Keratinocyte (primary cell): ENCODE data around the gene SENP1. TPM values are rescaled to one million over a fixed set of nuclear protein-coding genes. Genes with fewer than 3 reads are reported as not detected.

Source experiments
- DNase-seq: peaks from one replicate; pipeline ENCODE4 v3.0.0-alpha.2; 2011; ENCODE audit warnings: low read depth, missing footprints, low spot score
- FAIRE-seq: peaks from 2 replicates; lab custom pipeline; 2011; peaks lifted over from hg19 to GRCh38; lab: Jason Lieb, UNC
- H2AFZ ChIP-seq: 2 replicates; pipeline ENCODE4 v1.6.0; 2012; ENCODE audit warnings: low read length, control low read depth, inconsistent platforms; ENCODE audit not compliant: control insufficient read depth
- H3K27ac ChIP-seq: 2 replicates; pipeline ENCODE4 v1.5.1; 2011; ENCODE audit warnings: low read length; ENCODE audit not compliant: control insufficient read depth, insufficient read depth
- H3K27me3 ChIP-seq: 3 replicates; pipeline ENCODE4 v1.6.0; 2011; ENCODE audit warnings: low read length; ENCODE audit not compliant: control insufficient read depth, insufficient read depth; ENCODE audit errors: extremely low read depth
- H3K36me3 ChIP-seq, 2 experiments: 2 replicates in 1 of 2; 3 replicates in 1 of 2; pipeline ENCODE4 v1.5.1; 2011; ENCODE audit warnings: low read length in 2 of 2, mild to moderate bottlenecking in 1 of 2; ENCODE audit not compliant: control insufficient read depth in 2 of 2, insufficient read depth in 2 of 2; ENCODE audit errors: extremely low read depth in 1 of 2
- H3K4me1 ChIP-seq: 3 replicates; pipeline ENCODE4 v1.5.1; 2011; ENCODE audit warnings: low read length; ENCODE audit not compliant: control insufficient read depth, insufficient read depth; ENCODE audit errors: extremely low read depth
- H3K4me2 ChIP-seq: 3 replicates; pipeline ENCODE4 v1.6.0; 2011; ENCODE audit warnings: low read depth, low read length; ENCODE audit not compliant: control insufficient read depth, insufficient read depth; ENCODE audit errors: extremely low read depth
- H3K4me3 ChIP-seq, 3 experiments: fragments of 200-600 bp in 1 of 3; sonication (generic) in 1 of 3; 2 replicates in 2 of 3; 3 replicates in 1 of 3; pipeline ENCODE4 v1.5.1; 2011 to 2016; ENCODE audit warnings: low read length in 3 of 3, mild to moderate bottlenecking in 3 of 3, control low read depth in 2 of 3, inconsistent platforms in 1 of 3, low read depth in 1 of 3, mixed read lengths in 1 of 3, mixed run types in 1 of 3, moderate library complexity in 1 of 3; ENCODE audit not compliant: control insufficient read depth in 2 of 3, insufficient read depth in 2 of 3; ENCODE audit errors: extremely low read depth in 1 of 3
- H3K79me2 ChIP-seq: 2 replicates; pipeline ENCODE4 v1.6.0; 2012; ENCODE audit warnings: low read length; ENCODE audit not compliant: control insufficient read depth, insufficient read depth
- H3K9ac ChIP-seq: 3 replicates; pipeline ENCODE4 v1.6.0; 2011; ENCODE audit warnings: low read length; ENCODE audit not compliant: control insufficient read depth, insufficient read depth; ENCODE audit errors: extremely low read depth
- H3K9me1 ChIP-seq: 3 replicates; pipeline ENCODE4 v1.6.0; 2011; ENCODE audit warnings: low read length; ENCODE audit not compliant: control insufficient read depth, insufficient read depth; ENCODE audit errors: extremely low read depth
- H3K9me3 ChIP-seq: 2 replicates; pipeline ENCODE4 v1.5.1; 2012; ENCODE audit warnings: low read depth, low read length; ENCODE audit not compliant: control insufficient read depth
- H4K20me1 ChIP-seq: 3 replicates; pipeline ENCODE4 v1.6.0; 2011; ENCODE audit warnings: low read length; ENCODE audit not compliant: control insufficient read depth, insufficient read depth; ENCODE audit errors: extremely low read depth
- EZH2 ChIP-seq: IDR thresholded peaks from one replicate; pipeline ENCODE4 v1.6.1; 2012; ENCODE audit warnings: inconsistent platforms, mild to moderate bottlenecking, low read length, moderate library complexity
- dilution Hi-C: fragments of 300-500 bp; cut with MboI; formaldehyde crosslinking; loops from one replicate; pipeline ENCODE4 v1.7.0; 2020; ENCODE audit warnings: low sequenced_read_pairs; ENCODE audit not compliant: extremely low pct_ligation_motif_present
- polyA plus RNA-seq, 5 experiments: library from polyadenylated mRNA; depleted of rRNA in 3 of 5; stranded (reverse) in 3 of 5; stranded (forward) in 1 of 5; unstranded in 1 of 5; fragments of >200 nt; gene quantifications; 1 replicate in 1 of 5; 2 replicates in 3 of 5; 3 replicates in 1 of 5; pipeline versions ENCODE4 v1.2.1 to v1.2.3, GENCODE V29; 2011 to 2012; ENCODE audit warnings: missing spikeins in 2 of 5, low read depth in 1 of 5, low replicate concordance in 1 of 5
- TF ChIP-seq, protein P1 (sequence below), 3 experiments: IDR thresholded peaks in 1 of 3; conservative IDR thresholded peaks in 1 of 3; optimal IDR thresholded peaks in 1 of 3; 2 replicates in 2 of 3; 3 replicates in 1 of 3; pipeline versions ENCODE3 to v1.5.1; 2011; ENCODE audit warnings: low read length in 3 of 3, mild to moderate bottlenecking in 3 of 3, moderate library complexity in 2 of 3, control low read depth in 1 of 3, inconsistent platforms in 1 of 3; ENCODE audit not compliant: insufficient read depth in 2 of 3; ENCODE audit errors: extremely low read depth in 1 of 3

The SENP1 gene
- polyA plus RNA-seq, 1 donor (not counting 4 experiments of a cell fraction or from before 2014, with no cell fraction given): 15.4 TPM

DNA sequence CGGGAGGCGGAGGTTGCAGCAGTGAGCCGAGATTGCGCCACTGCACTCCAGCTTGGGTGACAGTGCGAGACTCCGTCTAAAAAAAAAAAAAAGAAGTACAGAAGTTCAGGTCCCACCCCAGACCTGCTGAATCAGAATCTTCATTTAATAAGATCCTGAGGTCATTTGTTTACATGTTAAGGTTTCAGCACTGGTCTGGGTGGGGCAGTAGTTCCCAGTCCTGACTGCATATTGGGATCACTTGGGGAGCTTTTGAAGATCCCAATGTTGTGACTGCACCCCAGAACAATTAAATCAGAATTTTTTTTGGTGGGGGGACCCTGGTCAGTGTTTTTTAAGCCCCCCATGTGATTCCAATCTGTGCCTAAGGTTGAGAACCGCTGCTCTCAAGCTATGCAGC is 89.9 kb downstream of the SENP1 start:
- H2AFZ ChIP-seq: no peak overlapping the region
- H3K27ac ChIP-seq: no peak overlapping the region
- H3K36me3 ChIP-seq: no peaks in the 10 kb centered on the region
- no peaks in the 10 kb centered on the region for H3K4me1 ChIP-seq
- DNase-seq: no peak
- H3K9ac ChIP-seq: no peak overlapping the region
- H4K20me1 ChIP-seq: no peaks in the 10 kb centered on the region
- TF ChIP-seq, protein P1, sequence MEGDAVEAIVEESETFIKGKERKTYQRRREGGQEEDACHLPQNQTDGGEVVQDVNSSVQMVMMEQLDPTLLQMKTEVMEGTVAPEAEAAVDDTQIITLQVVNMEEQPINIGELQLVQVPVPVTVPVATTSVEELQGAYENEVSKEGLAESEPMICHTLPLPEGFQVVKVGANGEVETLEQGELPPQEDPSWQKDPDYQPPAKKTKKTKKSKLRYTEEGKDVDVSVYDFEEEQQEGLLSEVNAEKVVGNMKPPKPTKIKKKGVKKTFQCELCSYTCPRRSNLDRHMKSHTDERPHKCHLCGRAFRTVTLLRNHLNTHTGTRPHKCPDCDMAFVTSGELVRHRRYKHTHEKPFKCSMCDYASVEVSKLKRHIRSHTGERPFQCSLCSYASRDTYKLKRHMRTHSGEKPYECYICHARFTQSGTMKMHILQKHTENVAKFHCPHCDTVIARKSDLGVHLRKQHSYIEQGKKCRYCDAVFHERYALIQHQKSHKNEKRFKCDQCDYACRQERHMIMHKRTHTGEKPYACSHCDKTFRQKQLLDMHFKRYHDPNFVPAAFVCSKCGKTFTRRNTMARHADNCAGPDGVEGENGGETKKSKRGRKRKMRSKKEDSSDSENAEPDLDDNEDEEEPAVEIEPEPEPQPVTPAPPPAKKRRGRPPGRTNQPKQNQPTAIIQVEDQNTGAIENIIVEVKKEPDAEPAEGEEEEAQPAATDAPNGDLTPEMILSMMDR (optimal IDR thresholded peaks at IDR 0.05 in 1 of 3, IDR thresholded peaks at IDR 0.05 in 1 of 3, conservative IDR thresholded peaks at IDR 0.05 in 1 of 3; ENCODE audit: extremely low read depth in 1 of 3, insufficient read depth in 2 of 3, low read length in 3 of 3): no peak
- no peak for TF ChIP-seq EZH2
- H3K9me3 ChIP-seq: no peaks in the 10 kb centered on the region
- H3K79me2 ChIP-seq: no peaks in the 10 kb centered on the region
- FAIRE-seq: no peak
- H3K4me2 ChIP-seq: no peak overlapping the region
- no peak overlapping the region for H3K4me3 ChIP-seq
- no peaks in the 10 kb centered on the region for H3K9me1 ChIP-seq
- dilution Hi-C loops: no loop called here
- peaks cover 18% of the 10 kb centered on the region for H3K27me3 ChIP-seq

DNA sequence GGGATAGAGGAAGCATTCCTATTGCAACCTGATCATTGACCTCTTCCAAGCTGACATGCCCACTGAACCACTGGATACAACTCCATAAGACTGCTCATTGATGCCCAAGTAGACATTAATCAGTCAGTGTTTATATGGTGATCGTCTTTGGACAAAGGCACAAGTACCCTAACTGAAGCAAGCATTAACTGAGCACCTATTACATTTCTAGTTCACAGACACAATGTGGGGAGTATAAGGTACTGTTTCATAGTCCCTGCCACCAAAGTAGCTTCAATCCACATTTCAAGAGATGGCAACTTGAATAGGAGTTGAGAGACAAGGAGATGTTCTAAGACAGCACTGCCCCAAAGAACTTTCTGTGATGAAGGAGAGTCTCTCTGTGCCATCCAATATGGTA is 90.8 kb downstream of the SENP1 start:
- Histone ChIP-seq H3K27ac (no peak overlapping the region), H3K36me3 (no peaks in the 10 kb centered on the region), H3K9me3 (no peaks in the 10 kb centered on the region), H3K79me2 (no peaks in the 10 kb centered on the region), H3K9ac (no peak overlapping the region), H3K27me3 (peaks cover 18% of the 10 kb centered on the region), H4K20me1 (no peaks in the 10 kb centered on the region), H3K4me3 (no peak overlapping the region), H3K9me1 (no peaks in the 10 kb centered on the region), H3K4me2 (no peak overlapping the region), H2AFZ (no peak overlapping the region), H3K4me1 (no peaks in the 10 kb centered on the region)
- dilution Hi-C loops: no loop called here
- no peak for TF ChIP-seq EZH2
- TF ChIP-seq, protein P1 (optimal IDR thresholded peaks at IDR 0.05 in 1 of 3, IDR thresholded peaks at IDR 0.05 in 1 of 3, conservative IDR thresholded peaks at IDR 0.05 in 1 of 3; ENCODE audit: extremely low read depth in 1 of 3, insufficient read depth in 2 of 3, low read length in 3 of 3): no peak
- DNase-seq: no peak
- FAIRE-seq: no peak
